GM19043 (cell line): Measurements from ENCODE around the gene MAP2K7.

ENCODE experiments used
- ATAC-seq: cut with Tn5 transposase; IDR thresholded peaks from one replicate; pipeline ENCODE4 v1.9.1; 2021; ENCODE audit warnings: low read depth; ENCODE audit not compliant: unreplicated experiment

Gene MAP2K7

DNA sequence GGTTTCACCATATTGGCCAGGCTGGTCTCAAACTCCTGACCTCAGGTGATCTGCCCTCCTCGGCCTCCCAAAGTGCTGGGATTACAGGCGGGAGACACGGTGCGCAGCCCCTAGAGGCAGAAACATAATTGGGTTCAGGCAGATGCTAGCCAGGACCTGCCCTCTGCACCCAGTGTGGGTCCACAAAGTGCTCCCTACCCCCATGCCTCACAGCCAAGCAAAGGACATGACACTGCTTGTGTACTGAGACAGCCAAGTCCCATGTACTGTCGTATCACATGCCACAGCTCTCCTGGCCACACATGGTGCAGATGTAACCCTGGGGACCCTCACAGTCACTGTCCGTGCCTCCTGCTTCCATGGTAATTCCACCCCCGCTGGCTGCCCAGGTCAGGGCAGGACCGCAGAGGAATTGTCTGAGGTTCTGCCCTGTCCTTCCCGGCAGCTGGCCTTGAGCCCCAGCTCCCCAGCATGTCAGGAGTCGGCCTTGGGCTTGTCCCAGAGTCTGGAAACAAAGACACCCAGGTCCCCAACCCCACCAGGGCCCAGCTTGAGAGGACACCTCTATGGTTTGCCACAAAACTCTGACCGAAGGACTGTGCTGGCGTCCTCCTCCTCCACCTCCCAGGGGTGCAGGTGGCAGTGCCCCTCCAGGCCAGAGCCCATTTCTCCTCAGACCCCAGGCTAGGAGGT, 37.1 kb upstream of the MAP2K7 start:
- no peak for ATAC-seq

DNA sequence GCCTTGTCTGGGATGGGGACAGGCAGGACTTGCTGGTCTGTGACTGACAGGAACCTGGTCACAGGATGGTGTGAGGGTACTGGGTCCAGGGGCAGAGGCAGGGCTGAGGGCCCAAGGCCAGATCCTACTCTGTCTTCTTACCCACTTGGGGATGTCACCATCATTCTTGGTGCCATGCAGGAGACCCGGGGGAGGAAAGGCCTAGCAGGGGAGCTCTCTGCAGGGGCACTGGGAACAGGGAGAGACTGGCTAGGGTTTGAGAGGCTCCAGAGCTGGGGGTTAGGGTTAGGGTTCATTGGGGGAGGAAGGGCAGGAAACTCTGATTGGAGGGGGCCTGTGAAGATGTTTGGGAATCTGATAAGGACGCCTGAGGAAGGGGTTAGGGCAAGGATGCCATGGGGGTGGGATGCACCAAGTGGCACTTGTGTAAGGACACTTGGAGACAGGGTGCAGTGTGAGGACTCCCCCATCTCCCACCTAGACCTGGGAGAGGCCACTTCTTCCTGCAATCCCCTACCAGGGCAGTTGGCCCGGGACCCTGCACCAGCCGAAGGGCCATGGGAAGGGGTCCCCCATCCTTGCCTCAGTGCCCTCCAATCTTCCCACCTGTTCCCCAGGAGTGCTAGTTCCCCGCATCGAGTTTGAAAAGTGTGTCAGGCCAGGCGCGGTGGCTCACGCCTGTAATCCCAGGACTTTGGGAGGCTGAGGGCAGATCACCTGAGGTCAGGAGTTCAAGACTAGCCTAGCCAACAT, 36.4 kb upstream of the MAP2K7 start:
- no peak for ATAC-seq

GRCh38 chr19:7868326-7868670, 35.4 kb upstream of the MAP2K7 start:
- no peak for ATAC-seq

DNA sequence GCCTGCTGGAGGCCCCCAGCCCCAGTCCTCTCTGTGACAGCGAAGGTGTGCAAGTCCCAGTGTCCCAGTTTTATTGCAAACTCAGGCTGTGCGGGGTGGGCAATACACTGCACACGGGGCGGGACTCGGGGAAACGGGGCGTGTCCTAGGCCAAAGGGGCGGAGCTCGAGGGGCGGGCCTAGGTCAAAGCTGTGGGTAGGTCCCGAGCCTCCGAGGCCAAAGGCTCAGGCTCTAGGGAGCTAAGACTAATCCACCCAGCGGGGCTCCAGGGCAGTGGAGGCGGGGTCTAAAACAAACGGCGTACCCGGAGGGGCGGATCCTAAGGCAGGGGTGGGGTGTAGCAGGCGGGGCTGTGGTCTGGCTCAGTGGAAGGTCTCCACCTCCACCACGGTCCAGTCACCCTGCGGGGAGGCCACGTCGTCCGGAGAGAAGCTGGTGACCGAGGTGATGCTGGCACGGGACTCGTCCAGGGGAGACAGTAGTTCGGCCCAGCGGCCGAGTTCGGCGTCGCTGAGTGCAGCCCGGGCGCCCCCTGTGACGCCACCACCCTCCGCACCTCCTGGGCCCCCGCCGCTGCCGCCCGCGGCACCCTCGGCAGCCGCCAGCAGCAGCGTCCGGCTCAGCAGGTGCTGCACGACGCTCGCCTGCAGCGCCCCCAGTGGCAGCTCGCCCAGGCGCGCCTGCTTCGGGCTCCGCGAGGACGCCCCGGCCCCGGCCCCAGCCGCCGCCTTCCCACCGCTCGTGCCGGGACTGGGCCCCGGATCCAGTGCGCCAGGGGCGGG, 34.8 kb upstream of the MAP2K7 start:
- no peak for ATAC-seq

DNA sequence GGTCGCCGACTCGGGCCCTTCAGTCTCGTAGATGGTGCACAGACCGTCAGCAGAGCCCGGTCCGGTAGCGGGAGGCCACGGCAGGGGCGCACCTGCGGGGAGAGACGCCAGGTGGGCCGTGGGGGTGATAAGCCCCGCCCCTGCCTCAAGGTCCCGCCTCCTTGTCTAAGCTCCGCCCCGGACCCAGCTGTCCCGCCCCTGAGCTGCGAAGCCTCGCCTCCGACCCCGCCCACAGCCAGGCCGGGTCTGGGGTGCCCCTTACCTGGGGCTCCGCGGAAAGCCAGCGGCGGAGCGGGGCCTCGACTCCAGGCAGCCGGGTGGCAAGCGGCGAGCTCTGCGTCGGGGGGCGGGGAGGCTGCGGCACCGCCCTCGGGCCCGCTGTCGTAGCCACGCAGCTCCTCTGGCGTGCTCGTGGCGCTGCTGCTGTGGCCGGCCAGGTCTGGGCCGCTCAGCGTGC, 34.2 kb upstream of the MAP2K7 start:
- no peak for ATAC-seq

DNA sequence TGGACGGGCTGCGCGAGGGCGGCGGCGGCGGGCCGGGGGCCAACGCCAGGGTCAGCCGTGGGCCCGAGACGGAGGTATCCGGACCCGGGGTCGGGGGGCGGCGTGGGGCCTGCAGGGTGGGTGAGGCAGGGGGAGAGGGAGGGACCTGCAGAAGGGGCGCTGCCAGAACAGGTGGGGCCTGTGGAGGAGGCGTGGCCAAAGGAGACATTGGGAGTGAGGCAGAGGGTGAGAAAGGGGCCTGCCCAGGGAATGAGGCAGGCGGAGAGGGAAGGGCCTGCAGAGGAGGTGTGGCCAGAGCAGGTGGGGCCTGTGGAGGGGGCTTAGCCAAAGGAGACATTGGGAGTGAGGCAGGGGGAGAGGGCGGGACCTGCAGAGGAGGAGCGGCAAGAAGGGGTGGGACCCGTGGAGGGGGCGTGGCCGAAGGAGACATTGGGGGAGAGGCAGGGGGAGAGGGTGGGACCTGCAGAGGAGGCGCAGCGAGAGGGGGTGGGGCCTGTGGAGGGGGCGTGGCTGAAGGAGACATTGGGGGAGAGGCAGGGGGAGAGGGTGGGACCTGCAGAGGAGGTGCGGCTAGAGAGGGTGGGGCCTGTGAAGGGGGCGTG, 33.7 kb upstream of the MAP2K7 start:
- no peak for ATAC-seq

DNA sequence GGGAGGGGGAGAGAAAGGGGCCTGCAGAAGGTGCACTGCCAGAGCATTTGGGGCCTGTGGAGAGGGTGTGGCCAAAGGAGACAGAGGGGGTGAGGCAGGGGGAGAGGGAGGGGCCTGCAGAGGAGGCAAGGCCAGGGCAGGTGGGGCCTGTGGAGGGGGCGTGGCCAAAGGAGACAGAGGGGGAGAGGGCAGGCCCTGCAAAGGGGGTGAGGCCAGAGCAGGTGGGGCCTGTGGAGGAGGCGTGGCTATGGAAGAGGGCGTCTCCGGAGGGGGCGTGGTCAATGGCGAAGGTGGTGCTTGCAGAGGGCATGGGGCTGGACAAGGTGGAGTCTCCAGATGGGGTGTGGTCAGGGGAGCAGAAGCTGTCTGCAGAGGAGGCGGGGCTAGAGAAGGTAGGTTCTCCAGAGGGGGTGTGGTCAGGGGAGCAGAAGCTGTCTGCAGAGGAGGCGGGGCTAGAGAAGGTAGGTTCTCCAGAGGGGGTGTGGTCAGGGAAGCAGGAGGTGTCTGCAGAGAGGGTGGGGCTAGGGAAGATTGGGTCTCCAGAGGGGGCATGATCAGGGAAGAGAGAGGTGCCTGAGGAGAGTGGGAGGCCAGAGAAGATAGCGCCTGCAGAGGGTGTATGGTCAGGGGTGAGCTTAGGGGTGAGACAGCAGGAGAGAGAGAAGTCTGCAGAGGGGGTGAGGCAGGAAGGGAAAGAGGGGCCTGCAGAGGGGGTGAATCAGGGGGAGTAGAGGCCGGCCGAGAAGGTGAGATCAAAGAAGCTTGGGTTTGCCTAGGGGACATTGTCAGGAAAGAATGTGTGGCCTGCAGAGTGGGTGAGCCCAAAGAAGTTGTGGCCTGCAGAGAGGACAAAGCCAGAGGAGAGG, 32.9 kb upstream of the MAP2K7 start:
- ATAC-seq = no peak

- ATAC-seq = no peak
Measured at GRCh38 chr19:7871437-7872305, 32.0 kb upstream of the MAP2K7 start.

DNA sequence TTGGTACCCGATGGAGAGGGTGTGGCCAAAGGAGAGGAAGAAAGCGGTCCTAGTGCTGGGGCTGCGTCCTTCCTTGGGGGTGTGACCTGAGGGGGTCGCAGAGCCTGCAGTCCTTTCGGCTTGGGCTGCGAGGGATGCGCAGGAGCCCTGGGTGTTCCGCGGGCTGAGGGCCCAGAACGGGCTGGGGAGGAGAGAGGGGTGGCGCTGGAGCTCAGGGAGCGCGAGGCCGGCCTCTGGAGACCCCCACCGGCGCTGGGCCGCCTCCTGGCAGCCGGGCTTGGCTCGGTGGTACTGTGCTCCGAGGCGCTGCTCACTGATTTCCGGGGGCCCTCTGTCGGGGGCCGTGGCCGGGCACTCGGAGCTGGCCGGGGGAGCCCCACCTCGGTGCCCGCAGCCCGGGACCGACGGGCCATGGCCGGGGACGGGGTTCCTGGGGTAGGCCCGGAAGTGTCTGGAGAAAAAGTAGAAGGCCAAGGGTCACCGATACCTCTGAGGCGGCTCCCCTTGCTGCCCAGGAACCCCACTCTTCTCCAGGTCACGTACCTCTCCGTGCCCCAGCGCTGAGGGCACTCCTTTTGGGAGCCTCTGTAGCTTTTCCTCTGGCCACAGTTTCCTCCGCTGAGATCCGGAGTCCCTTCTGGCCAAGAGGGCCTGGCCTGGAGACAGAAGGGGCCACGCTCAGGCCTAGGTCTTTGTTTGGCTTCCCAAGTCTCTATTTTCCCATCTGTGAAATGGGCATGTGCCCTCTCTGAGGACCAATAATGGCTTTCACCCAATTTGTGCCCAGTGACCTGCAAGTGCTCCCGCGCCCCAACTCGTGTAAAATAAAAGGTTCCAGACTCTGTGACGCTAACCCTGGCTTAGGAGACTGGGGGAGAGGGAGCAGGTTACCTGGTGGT, 31.1 kb upstream of the MAP2K7 start:
- ATAC-seq = no peak

- no peak for ATAC-seq
Measured at GRCh38 chr19:7873304-7874075, 30.2 kb upstream of the MAP2K7 start.

DNA sequence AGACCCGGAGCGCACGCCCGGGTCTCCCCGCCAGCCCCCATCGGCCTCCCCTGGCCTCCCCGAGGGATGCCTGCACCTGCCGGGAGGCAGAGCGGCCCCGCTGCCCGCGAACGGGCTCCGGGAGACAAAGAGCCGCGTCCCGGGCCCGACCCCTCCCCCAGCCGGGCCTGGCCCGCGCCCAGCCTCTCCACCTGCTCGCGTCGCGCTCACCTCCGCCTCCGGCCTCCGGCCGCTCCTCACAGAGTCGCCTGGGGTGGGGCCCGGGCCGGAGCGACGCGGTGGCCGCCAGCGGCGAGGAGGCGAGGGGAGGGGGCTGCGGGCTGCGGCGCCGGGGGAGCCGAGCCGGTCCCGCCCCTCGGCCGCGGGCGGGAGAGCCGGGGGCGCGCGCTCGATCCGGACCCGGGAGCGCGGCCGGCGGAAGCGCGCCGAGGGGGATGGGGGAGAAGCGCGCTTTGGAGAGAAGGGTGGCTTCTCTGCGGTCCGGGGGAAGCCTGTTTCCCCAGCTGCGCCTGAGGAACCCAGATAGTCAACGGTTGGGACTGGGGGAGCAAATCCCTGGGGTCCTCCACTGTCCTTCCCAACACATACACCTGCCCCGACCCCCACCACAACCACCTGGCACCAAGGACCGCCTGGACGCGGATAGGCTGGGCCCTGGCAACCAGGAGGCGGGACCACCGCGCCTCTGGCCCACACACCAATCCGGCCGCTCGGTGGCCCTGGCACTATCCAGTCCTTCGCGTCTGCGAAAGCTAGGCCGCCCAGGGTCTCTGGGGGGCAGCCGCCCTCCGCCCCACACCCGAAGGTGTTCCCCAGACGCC, 29.4 kb upstream of the MAP2K7 start, which contains the start of gene PRR36:
Gene PRR36 (minus strand): TSS at position 315 of the 821 bp plus-strand sequence. CDS start 701 bp downstream, outside the sequence.
- no peak for ATAC-seq

- no peak for ATAC-seq
Measured at GRCh38 chr19:7874897-7875273, 28.8 kb upstream of the MAP2K7 start.

DNA sequence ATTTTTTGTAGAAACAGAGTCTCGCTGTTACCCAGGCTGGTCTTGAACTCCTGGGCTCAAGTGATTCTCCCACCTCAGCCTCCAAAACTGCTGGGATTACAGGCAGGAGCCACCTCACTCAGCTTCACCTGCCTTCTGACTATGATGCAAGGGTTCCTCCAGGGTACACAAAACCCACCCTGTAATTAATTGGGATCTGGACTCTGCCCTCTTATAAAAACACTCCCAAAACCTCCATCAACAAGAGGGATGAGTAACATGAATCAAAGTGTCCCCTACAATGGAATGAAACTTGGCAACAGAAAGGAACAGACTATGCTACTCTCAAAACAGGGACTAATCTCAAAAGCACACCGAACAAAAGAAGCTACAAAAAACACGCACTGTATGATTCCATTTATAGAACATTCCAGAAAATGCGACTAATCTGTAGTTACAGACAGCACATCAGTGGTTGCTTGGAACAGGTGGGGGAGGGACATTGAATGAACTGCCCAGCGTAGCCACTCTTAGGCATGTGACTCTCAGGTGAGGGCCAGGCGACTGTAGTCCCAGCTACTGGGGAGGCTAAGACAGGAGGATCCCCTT, 26.3 kb upstream of the MAP2K7 start:
- ATAC-seq = no peak

DNA sequence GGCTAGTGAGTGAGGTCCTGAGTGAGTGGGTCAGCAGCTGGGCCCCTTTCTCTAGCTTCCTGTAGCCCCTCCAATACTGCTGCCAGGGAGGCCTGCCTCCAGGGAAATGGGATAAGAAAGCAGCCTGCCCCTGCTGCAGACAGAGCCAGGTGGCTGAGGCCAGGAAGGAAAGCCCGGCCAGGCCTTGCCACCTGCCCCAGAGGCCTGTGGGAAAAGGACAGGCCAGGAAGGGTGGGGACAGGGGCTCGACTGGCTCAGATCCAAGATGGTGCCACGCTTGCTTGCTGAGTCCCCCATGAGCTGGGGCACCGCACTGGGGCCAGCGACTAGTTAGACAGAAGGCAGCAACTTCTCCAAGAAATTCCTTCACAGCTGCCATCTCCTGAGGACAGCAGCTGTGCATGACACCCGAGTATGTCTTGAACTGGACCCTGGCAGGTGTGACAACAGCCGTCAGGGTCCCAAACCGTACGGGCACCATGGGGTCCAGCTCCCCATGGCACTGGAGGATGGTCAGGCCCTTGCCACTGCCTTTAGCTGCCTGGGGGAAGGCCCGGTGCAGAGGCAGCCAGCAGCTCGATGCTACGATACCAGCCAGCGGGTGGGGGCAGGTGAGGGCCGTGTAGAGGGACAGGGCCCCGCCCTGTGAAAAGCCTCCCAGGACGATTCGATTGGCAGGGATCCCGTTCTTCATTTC, 24.4 kb upstream of the MAP2K7 start:
- ATAC-seq = no peak

- ATAC-seq = no peak
Measured at GRCh38 chr19:7879836-7880235, 23.8 kb upstream of the MAP2K7 start.

DNA sequence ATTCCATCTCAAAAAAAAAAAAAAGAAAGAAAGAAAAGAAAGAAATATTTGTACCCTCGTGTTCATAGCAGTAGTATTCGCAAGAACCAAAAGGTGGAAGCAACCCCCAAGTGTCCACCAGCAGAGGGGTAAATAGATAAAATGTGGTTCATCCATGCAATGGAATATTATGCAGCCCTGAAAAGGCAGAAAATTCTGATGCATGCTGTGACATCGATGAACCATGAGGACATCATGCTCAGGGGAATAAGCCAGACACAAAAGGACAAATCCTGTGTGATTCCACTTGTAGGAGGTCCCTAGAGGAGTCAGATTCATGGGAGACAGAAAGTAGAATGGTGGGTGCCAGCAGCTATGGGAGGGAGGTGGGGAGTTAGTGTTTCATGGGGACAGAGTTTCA, 21.8 kb upstream of the MAP2K7 start:
- no peak for ATAC-seq
